ENCODE data around the gene TRIM16. TPM values are rescaled to one million over a fixed set of nuclear protein-coding genes. Genes with fewer than 3 reads are reported as not detected.
"Not testable (repeated sequence)": the region's sequence is repeated elsewhere in the genome, so short reads cannot be mapped to it uniquely, and the experiment has no call there.

TRIM16 gene
- 10 to 100 TPM; 10.8 to 26.3 (median 13.9) TPM for total RNA-seq

DNA sequence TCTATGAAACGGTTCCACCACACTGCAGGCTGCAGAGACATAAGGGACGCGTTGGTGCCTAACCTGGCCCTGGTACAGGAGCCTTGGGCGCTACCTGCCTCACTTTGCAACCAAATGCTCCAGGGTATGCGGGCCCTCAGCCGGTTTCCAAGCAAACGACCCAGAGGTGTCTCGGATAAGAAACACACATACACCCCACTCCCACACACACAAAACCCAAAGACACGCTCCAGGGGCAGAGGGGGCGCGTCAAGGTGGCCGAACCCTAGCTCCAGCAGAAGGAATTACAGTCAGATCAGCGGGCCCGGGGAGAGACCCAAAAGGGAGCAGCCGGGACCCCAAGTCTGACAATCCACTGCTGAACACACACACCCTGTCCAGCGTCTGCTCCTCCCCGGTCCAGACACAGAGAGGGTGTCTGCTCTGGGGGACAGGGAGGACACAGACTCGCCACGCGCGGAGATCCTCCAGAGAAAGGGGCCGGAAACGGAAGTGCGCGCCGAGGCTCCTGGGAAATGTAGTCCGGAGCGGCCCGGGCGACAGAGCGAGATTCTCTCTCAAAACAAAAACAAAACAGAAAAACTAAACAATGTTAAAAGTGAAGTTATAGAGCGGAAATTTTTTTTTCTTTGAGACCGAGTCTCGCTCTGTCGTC, at the start of gene TRIM16:
Gene TRIM16, minus strand, starts transcription at position 488 of the 655 bp plus-strand sequence. CDS start 32,702 bp downstream, outside the sequence.
- H3K9me3 ChIP-seq, H3K36me3 ChIP-seq, H3K27me3 ChIP-seq, H3K4me1 ChIP-seq: not testable (repeated sequence)
- DNase-seq (ENCODE audit: low spot score in 2 of 2): peak; percentile 63 to 74
- peak in 1 of 2 donors; percentile 40 for TF ChIP-seq EP300 (IDR thresholded peaks at IDR 0.05)
- TF ChIP-seq, protein P1, sequence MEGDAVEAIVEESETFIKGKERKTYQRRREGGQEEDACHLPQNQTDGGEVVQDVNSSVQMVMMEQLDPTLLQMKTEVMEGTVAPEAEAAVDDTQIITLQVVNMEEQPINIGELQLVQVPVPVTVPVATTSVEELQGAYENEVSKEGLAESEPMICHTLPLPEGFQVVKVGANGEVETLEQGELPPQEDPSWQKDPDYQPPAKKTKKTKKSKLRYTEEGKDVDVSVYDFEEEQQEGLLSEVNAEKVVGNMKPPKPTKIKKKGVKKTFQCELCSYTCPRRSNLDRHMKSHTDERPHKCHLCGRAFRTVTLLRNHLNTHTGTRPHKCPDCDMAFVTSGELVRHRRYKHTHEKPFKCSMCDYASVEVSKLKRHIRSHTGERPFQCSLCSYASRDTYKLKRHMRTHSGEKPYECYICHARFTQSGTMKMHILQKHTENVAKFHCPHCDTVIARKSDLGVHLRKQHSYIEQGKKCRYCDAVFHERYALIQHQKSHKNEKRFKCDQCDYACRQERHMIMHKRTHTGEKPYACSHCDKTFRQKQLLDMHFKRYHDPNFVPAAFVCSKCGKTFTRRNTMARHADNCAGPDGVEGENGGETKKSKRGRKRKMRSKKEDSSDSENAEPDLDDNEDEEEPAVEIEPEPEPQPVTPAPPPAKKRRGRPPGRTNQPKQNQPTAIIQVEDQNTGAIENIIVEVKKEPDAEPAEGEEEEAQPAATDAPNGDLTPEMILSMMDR (IDR thresholded peaks at IDR 0.05): peak in 2 of 5 experiments; percentile 15 to 24
- Histone ChIP-seq H3K4me3 (peak within 1 kb of the TSS; percentile 30 to 59 (median 46)), H3K27ac (peak within 1 kb of the TSS in 2 of 4 donors; percentile 36 to 45)
- 1 to 3% methylated on average over 27 to 30 of the region's 35 CpGs for WGBS, 2 donors

DNA sequence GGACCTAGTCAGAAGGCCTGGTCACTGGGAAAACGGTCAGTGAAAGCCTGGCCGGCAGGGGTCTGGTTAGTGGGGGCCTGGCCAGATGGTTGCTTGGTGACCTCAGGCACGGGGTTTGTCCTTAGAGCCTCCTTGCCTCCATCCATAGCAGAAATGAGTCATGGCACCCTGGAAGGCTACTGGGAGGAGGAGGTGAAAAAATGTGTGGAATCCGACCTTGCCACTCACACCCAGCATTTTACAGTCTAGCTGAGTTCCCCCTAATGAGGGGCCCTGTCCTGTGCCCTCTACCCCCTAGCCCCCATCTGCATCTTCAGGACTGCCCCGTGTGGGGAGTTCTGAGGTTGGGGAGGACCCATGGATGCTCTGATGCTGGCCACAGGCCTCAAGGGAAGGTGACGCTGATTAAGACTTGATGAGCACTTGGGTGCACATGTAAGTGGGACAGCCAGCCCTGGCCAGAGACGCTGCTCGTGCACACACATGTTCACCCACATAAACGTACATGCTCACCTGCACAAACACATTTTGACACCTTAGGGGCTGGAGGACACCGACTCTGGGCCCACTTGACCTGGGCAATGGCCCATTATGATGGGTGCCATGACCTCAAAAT, 49.2 kb upstream of the TRIM16 start:
- H3K36me3 ChIP-seq; H3K27ac ChIP-seq; H3K27me3 ChIP-seq; DNase-seq (ENCODE audit: low spot score in 2 of 2); H3K4me1 ChIP-seq; H3K9me3 ChIP-seq; H3K4me3 ChIP-seq: not testable (repeated sequence)
- WGBS, 2 donors: 73 to 88% methylated on average over 5 of the region's 10 CpGs

DNA sequence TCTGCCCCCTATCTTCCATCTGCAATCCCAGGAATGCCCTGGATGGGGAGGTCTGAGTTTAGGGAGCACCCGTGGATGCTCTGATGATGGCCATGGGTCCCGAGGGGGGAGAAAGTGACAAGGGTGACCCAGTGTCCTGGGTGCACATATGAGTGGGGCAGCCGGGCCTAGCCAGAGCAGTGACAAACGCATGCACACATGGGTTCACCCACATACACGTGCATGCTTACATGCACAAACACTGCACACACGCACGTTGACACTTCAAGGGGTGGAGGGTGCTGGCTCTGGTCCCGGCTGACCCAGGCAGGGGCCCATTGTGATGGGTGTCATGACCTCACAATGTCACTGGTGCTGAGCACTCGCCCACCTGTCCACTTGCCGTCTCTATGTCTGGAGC, 47.8 kb upstream of the TRIM16 start, which contains the start of gene TBC1D26:
Gene TBC1D26, plus strand, starts transcription at position 384 of the 400 bp plus-strand sequence. CDS start 3,066 bp downstream, outside the sequence.
- DNase-seq (ENCODE audit: low spot score in 2 of 2); H3K27me3 ChIP-seq; H3K27ac ChIP-seq; H3K4me3 ChIP-seq; H3K9me3 ChIP-seq; H3K36me3 ChIP-seq; H3K4me1 ChIP-seq: not testable (repeated sequence)
- WGBS, 2 donors: 80 to 95% methylated on average over 2 to 8 of the region's 10 CpGs

DNA sequence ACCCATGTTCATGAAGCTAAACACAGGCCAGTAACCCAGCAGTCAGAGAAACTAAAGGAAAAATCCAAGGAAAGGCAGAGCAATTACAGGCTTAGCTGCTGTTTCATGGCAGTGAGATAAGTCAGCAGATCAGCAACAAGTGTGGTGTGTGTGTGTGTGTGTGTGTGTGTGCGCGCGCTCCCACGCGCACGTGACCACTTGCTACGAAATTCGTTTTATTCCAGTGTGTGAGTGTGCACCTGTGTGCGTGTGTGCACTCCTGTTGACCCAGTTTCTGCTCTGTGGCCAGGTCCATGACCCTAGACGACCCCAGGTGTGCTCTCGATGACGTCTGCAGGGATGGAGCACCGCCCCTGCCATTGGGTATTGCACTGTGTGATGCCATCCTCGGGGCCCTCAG, 46.4 kb upstream of the TRIM16 start:
- 90% methylated on average over 9 of the region's 14 CpGs; no CpG with 5 or more reads in 1 of the 2 donors for WGBS, 2 donors
- not testable (repeated sequence) for H3K4me3 ChIP-seq, H3K27me3 ChIP-seq

DNA sequence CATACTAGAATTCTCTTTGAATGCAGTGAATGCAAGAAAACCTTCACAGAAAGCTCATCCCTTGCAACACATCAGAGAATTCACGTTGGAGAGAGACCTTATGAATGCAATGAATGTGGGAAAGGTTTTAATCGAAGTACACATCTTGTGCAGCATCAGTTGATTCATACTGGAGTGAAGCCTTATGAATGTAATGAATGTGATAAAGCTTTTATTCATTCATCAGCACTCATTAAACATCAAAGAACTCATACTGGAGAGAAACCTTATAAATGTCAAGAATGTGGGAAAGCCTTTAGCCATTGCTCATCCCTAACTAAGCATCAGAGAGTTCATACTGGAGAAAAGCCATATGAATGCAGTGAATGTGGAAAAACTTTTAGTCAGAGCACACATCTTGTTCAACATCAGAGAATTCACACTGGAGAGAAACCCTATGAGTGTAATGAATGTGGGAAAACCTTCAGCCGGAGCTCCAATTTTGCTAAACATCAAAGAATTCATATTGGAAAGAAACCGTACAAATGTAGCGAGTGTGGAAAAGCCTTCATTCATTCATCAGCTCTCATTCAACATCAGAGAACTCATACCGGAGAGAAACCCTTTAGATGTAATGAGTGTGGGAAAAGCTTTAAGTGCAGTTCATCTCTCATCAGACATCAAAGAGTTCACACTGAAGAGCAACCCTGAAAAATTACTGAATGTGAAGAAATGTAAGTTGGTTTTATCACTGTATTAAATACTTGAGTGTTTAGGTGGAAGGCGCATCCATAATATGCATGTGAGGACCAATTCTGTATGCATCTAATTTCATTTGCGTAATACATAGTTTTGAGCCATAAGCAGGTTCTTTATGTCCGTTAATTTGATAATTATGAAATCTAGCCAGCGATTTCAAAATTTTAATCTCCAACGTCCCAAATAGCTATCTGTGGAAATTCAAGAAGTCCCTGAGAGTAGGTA, 32.8 kb upstream of the TRIM16 start:
- peaks cover 0 to 54% (median 0%) of the 10 kb centered on the region in 3 donors for H3K36me3 ChIP-seq
- H3K4me1 ChIP-seq; H3K27me3 ChIP-seq; H3K27ac ChIP-seq; DNase-seq (ENCODE audit: low spot score in 2 of 2); H3K4me3 ChIP-seq: not testable (repeated sequence)
- 95 to 97% methylated on average over 11 of the region's 11 CpGs for whole genome bisulfite sequencing, 2 donors
- peaks cover 0 to 55% (median 18%) of the 10 kb centered on the region in 4 donors for H3K9me3 ChIP-seq

More for the DNA sequence above, 46.4 kb upstream of the TRIM16 start:
- DNase-seq (ENCODE audit: low spot score in 2 of 2); H3K4me1 ChIP-seq; H3K27ac ChIP-seq; H3K9me3 ChIP-seq; H3K36me3 ChIP-seq: not testable (repeated sequence)

DNA sequence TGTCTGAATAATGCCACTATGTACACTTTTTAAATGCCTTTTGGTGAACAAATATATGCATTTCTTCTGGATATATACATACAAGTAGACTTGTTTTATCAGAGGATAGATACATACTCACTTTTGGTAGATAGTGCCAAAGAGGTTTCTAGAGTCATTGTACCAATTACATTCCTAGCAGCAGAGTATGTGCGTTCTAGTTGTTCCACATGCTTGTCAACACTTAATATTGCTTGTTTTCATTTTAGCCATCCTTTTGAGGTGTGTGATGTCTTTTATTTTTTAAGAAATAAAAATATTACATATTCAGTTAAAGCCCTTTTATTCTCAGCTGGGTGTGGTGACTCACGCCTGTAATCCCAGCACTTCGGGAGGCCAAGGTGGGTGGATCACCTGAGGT, 24.8 kb upstream of the TRIM16 start:
- not testable (repeated sequence) for H3K27ac ChIP-seq; H3K4me1 ChIP-seq; H3K27me3 ChIP-seq; DNase-seq (ENCODE audit: low spot score in 2 of 2); H3K4me3 ChIP-seq
- Histone ChIP-seq H3K9me3 (peaks cover 0 to 49% (median 4%) of the 10 kb centered on the region in 4 donors), H3K36me3 (peaks cover 0 to 95% (median 0%) of the 10 kb centered on the region in 3 donors)
- 89 to 93% methylated on average over 3 of the region's 3 CpGs for WGBS, 2 donors

DNA sequence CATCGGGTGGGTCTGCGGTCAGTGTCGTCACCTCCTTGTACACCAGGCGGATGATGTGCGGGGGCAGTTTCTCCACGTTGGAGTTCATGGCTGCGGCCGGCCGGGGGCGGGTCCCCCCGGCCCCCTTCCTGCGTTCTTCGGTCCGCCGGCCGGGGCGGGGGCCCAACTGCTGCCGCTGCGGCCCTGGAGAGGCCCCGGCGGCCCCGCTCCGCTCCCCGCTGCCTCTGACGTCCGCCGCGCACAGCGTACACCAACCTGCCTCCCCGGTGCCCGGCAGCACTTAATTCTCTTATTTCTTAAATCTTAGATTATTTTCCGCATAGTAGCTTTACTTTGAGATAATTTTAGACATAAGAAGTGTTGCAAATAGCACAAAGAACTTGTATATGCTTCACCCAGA, 20.7 kb upstream of the TRIM16 start:
- Histone ChIP-seq H3K36me3 (peaks cover 0 to 57% (median 0%) of the 10 kb centered on the region in 3 donors), H3K9me3 (peaks cover 0 to 31% (median 0%) of the 10 kb centered on the region in 4 donors)
- DNase-seq (ENCODE audit: low spot score in 2 of 2); H3K4me3 ChIP-seq; H3K27me3 ChIP-seq; H3K4me1 ChIP-seq; H3K27ac ChIP-seq: not testable (repeated sequence)
- 98% methylated on average over 28 to 32 of the region's 32 CpGs for WGBS, 2 donors

DNA sequence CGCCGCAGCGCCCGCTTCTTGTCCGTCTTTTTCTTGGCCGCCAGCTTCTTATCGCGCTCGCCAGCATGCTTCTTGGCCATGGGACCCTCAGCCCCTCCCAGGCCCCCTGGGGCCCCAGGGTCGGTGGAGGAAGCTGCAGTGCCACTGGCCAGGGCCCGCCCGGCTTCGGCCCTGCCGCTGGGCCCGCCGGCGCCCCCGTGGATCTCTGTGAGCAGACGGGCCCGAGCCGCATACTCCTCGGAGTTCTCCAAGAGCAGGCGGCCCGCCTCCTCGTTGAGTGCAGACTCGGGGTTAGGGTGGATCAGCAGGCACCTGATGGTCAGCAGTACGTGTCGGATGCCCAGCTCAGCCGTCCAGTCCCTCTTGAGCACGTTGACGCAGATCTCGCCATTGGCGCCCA, 20.1 kb upstream of the TRIM16 start:
- DNase-seq (ENCODE audit: low spot score in 2 of 2); H3K4me1 ChIP-seq; H3K27ac ChIP-seq; H3K4me3 ChIP-seq; H3K27me3 ChIP-seq: not testable (repeated sequence)
- H3K36me3 ChIP-seq: peaks cover 0 to 51% (median 0%) of the 10 kb centered on the region in 3 donors
- WGBS, 2 donors: 98 to 100% methylated on average over 1 to 29 of the region's 33 CpGs
- H3K9me3 ChIP-seq: peaks cover 0 to 31% (median 0%) of the 10 kb centered on the region in 4 donors

DNA sequence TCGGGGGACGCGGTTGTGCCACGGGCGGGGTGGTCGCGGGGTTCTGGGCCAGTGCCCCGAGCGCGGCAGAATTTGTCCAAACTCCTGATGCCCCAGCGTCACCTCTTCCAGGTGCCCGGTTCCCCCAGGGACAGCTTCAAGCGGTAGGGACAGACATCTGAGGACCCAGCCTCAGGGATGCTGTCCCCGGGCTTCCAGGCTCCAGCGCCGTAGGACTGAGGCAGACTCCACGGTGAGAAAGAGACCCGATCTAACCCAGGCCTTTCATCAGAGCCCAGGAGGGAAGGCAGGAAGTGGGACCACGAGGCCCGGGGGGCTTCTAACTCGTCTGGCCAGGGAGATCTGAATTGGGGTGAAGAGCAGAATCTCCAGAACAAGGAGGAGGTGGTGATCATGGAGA, 15.8 kb upstream of the TRIM16 start:
- H3K36me3 ChIP-seq; H3K4me1 ChIP-seq; H3K9me3 ChIP-seq; H3K27me3 ChIP-seq; DNase-seq (ENCODE audit: low spot score in 2 of 2): not testable (repeated sequence)
- H3K27ac ChIP-seq: peak overlapping the region; percentile 48 to 71 (median 58)
- H3K4me3 ChIP-seq: peak overlapping the region; percentile 49 to 67 (median 56)
- WGBS, 2 donors: no CpG with 5 or more reads among the region's 21 CpGs

All from tibial nerve (tissue), 4 donors.